ENCODE measurements around the gene GJB3.
"Not testable (repeated sequence)": the region's sequence is repeated elsewhere in the genome, so short reads cannot be mapped to it uniquely, and the experiment has no call there.

The GJB3 gene

GRCh38 chr1:34773114-34773513, 7.9 kb upstream of the GJB3 start:
- H3K36me3 Mint-ChIP-seq (ENCODE audit: low read depth); DNase-seq; H3K4me1 Mint-ChIP-seq; ATAC-seq; H3K27me3 Mint-ChIP-seq; H3K27ac Mint-ChIP-seq; H3K9me3 Mint-ChIP-seq; H3K4me3 Mint-ChIP-seq: not testable (repeated sequence)

GRCh38 chr1:34774957-34775356, 6.1 kb upstream of the GJB3 start:
- H3K4me3 Mint-ChIP-seq, result no peak overlapping the region
- no peaks in the 10 kb centered on the region for H3K4me1 Mint-ChIP-seq
- ATAC-seq (no peak), DNase-seq (no peak)
- H3K27me3 Mint-ChIP-seq, result peaks cover 18% of the 10 kb centered on the region
- no peaks in the 10 kb centered on the region for H3K36me3 Mint-ChIP-seq (ENCODE audit: low read depth)
- no peaks in the 10 kb centered on the region for H3K9me3 Mint-ChIP-seq
- H3K27ac Mint-ChIP-seq, result no peak overlapping the region

GRCh38 chr1:34776911-34777310, 4.1 kb upstream of the GJB3 start:
- ATAC-seq (no peak), DNase-seq (no peak)
- H3K36me3 Mint-ChIP-seq (ENCODE audit: low read depth), result no peaks in the 10 kb centered on the region
- no peaks in the 10 kb centered on the region for H3K4me1 Mint-ChIP-seq
- no peak overlapping the region for H3K27ac Mint-ChIP-seq
- no peaks in the 10 kb centered on the region for H3K9me3 Mint-ChIP-seq
- H3K4me3 Mint-ChIP-seq, result no peak overlapping the region
- peaks cover 28% of the 10 kb centered on the region for H3K27me3 Mint-ChIP-seq

GRCh38 chr1:34777519-34778321, 3.3 kb upstream of the GJB3 start:
- Mint-ChIP-seq H3K27me3 (peaks cover 31% of the 10 kb centered on the region), H3K4me1 (peaks cover 2% of the 10 kb centered on the region), H3K36me3 (ENCODE audit: low read depth) (no peaks in the 10 kb centered on the region), H3K9me3 (no peaks in the 10 kb centered on the region), H3K27ac (no peak overlapping the region), H3K4me3 (no peak overlapping the region)
- DNase-seq (no peak), ATAC-seq (no peak)

GRCh38 chr1:34778381-34778780, 2.6 kb upstream of the GJB3 start:
- Mint-ChIP-seq H3K27me3 (peaks cover 38% of the 10 kb centered on the region), H3K9me3 (no peaks in the 10 kb centered on the region), H3K36me3 (ENCODE audit: low read depth) (no peaks in the 10 kb centered on the region), H3K4me3 (no peak overlapping the region), H3K27ac (no peak overlapping the region), H3K4me1 (peaks cover 2% of the 10 kb centered on the region)
- ATAC-seq (no peak), DNase-seq (no peak)

GRCh38 chr1:34779005-34779404, 2.0 kb upstream of the GJB3 start:
- no peak for ATAC-seq
- Mint-ChIP-seq H3K4me3 (no peak overlapping the region), H3K27me3 (peaks cover 39% of the 10 kb centered on the region), H3K27ac (no peak overlapping the region), H3K9me3 (no peaks in the 10 kb centered on the region), H3K4me1 (peaks cover 2% of the 10 kb centered on the region), H3K36me3 (ENCODE audit: low read depth) (no peaks in the 10 kb centered on the region)
- DNase-seq, result no peak

- peaks cover 2% of the 10 kb centered on the region for H3K4me1 Mint-ChIP-seq
- no peak overlapping the region for H3K4me3 Mint-ChIP-seq
- peaks cover 39% of the 10 kb centered on the region for H3K27me3 Mint-ChIP-seq
- H3K36me3 Mint-ChIP-seq (ENCODE audit: low read depth), result no peaks in the 10 kb centered on the region
- ATAC-seq, result no peak
- H3K27ac Mint-ChIP-seq, result no peak overlapping the region
- no peaks in the 10 kb centered on the region for H3K9me3 Mint-ChIP-seq
- DNase-seq, result no peak
Observed at GRCh38 chr1:34779526-34779925, 1.5 kb upstream of the GJB3 start.

GRCh38 chr1:34779962-34780361, 1.1 kb upstream of the GJB3 start:
- H3K36me3 Mint-ChIP-seq (ENCODE audit: low read depth), result no peaks in the 10 kb centered on the region
- no peak overlapping the region for H3K27ac Mint-ChIP-seq
- H3K4me1 Mint-ChIP-seq, result peaks cover 2% of the 10 kb centered on the region
- peaks cover 39% of the 10 kb centered on the region for H3K27me3 Mint-ChIP-seq
- H3K9me3 Mint-ChIP-seq, result no peaks in the 10 kb centered on the region
- H3K4me3 Mint-ChIP-seq, result no peak overlapping the region
- no peak for ATAC-seq
- DNase-seq, result no peak

- H3K27me3 Mint-ChIP-seq, result peaks cover 39% of the 10 kb centered on the region
- no peak overlapping the region for H3K4me3 Mint-ChIP-seq
- ATAC-seq (no peak), DNase-seq (no peak)
- no peak overlapping the region for H3K27ac Mint-ChIP-seq
- no peaks in the 10 kb centered on the region for H3K9me3 Mint-ChIP-seq
- H3K4me1 Mint-ChIP-seq, result peaks cover 2% of the 10 kb centered on the region
- no peaks in the 10 kb centered on the region for H3K36me3 Mint-ChIP-seq (ENCODE audit: low read depth)
Observed at GRCh38 chr1:34780528-34780927, 486 bp upstream of the GJB3 start.

GRCh38 chr1:34781844-34782391, 904 bp downstream of the GJB3 start:
- H3K27me3 Mint-ChIP-seq, result peaks cover 48% of the 10 kb centered on the region
- no peak overlapping the region for H3K27ac Mint-ChIP-seq
- no peaks in the 10 kb centered on the region for H3K36me3 Mint-ChIP-seq (ENCODE audit: low read depth)
- no peak for ATAC-seq
- DNase-seq, result no peak
- no peaks in the 10 kb centered on the region for H3K9me3 Mint-ChIP-seq
- peaks cover 2% of the 10 kb centered on the region for H3K4me1 Mint-ChIP-seq
- H3K4me3 Mint-ChIP-seq, result no peak overlapping the region

GRCh38 chr1:34784751-34785221, 3.8 kb downstream of the GJB3 start:
- Mint-ChIP-seq H3K27me3 (peaks cover 37% of the 10 kb centered on the region), H3K4me3 (no peak overlapping the region)
- ATAC-seq, result no peak

GRCh38 chr1:34785231-34785874, 4.3 kb downstream of the GJB3 start:
- peaks cover 34% of the 10 kb centered on the region for H3K27me3 Mint-ChIP-seq
- peaks cover 5% of the 10 kb centered on the region for H3K4me1 Mint-ChIP-seq
- H3K36me3 Mint-ChIP-seq (ENCODE audit: low read depth), result no peaks in the 10 kb centered on the region
- H3K27ac Mint-ChIP-seq, result no peak overlapping the region
- no peaks in the 10 kb centered on the region for H3K9me3 Mint-ChIP-seq
- H3K4me3 Mint-ChIP-seq, result no peak overlapping the region
- ATAC-seq (no peak), DNase-seq (no peak)

More at GRCh38 chr1:34784751-34785221, 3.8 kb downstream of the GJB3 start:
- Mint-ChIP-seq H3K27ac (no peak overlapping the region), H3K4me1 (peaks cover 2% of the 10 kb centered on the region), H3K9me3 (no peaks in the 10 kb centered on the region), H3K36me3 (ENCODE audit: low read depth) (no peaks in the 10 kb centered on the region)
- DNase-seq, result no peak

GRCh38 chr1:34785875-34786470, 5.0 kb downstream of the GJB3 start:
- Mint-ChIP-seq H3K27me3 (peaks cover 33% of the 10 kb centered on the region), H3K36me3 (ENCODE audit: low read depth) (no peaks in the 10 kb centered on the region), H3K27ac (no peak overlapping the region), H3K4me3 (no peak overlapping the region), H3K9me3 (no peaks in the 10 kb centered on the region), H3K4me1 (peaks cover 5% of the 10 kb centered on the region)
- ATAC-seq (no peak), DNase-seq (no peak)

- H3K4me1 Mint-ChIP-seq, result peaks cover 5% of the 10 kb centered on the region
- ATAC-seq (peak; percentile 70), DNase-seq (peak; percentile 66)
- H3K36me3 Mint-ChIP-seq (ENCODE audit: low read depth), result no peaks in the 10 kb centered on the region
- no peak overlapping the region for H3K27ac Mint-ChIP-seq
- no peak overlapping the region for H3K4me3 Mint-ChIP-seq
- peaks cover 37% of the 10 kb centered on the region for H3K27me3 Mint-ChIP-seq
- no peaks in the 10 kb centered on the region for H3K9me3 Mint-ChIP-seq
Observed at GRCh38 chr1:34786521-34787325, 5.7 kb downstream of the GJB3 start.
